Measurements from ENCODE around the gene EFTUD2.

DNA sequence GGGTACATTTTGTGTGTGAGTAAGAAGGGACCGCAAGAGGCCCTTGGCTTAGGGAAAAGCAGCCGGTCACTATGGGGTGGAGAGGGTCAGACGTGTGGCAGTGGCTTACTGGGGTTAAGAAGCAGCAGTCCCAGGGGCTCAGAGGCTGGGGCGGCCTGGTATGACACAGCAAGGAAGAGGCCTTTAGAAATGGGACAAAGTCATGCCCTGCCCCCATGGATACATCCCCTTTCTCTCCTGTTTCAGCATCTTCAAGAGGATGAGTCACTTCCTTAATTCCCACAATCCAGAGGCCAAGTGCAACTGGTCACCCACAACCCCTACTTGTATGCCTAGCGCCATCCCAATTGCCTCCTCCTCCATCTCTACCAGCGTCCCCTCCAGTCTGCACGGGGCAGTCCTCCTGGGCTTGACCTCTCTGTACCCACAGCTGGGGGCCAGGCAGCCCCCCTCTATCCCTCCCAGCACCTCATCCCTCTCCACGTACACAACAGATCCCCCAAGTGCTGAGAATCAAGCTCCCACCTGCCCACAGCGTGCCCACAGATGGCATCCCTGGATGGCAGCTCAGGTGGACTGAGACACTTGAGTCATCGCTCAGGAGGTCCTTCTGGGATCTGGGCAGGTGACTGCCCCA is 6.9 kb upstream of the EFTUD2 start:
- TF ChIP-seq, protein P1, sequence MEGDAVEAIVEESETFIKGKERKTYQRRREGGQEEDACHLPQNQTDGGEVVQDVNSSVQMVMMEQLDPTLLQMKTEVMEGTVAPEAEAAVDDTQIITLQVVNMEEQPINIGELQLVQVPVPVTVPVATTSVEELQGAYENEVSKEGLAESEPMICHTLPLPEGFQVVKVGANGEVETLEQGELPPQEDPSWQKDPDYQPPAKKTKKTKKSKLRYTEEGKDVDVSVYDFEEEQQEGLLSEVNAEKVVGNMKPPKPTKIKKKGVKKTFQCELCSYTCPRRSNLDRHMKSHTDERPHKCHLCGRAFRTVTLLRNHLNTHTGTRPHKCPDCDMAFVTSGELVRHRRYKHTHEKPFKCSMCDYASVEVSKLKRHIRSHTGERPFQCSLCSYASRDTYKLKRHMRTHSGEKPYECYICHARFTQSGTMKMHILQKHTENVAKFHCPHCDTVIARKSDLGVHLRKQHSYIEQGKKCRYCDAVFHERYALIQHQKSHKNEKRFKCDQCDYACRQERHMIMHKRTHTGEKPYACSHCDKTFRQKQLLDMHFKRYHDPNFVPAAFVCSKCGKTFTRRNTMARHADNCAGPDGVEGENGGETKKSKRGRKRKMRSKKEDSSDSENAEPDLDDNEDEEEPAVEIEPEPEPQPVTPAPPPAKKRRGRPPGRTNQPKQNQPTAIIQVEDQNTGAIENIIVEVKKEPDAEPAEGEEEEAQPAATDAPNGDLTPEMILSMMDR (IDR thresholded peaks at IDR 0.05; ENCODE audit: poor library complexity), result no peak
- TF ChIP-seq EZH2phosphoT487 (IDR thresholded peaks at IDR 0.05; ENCODE audit: low read depth, severe bottlenecking, unreplicated experiment), result no peak

All from hepatocyte (in vitro differentiated cells).